T follicular helper cell (primary cell): ENCODE measurements around the gene PBX3.
"Not testable (repeated sequence)": the region's sequence is repeated elsewhere in the genome, so short reads cannot be mapped to it uniquely, and the experiment has no call there.

Experiments used
- DNase-seq: peaks from one replicate; pipeline ENCODE4 v3.0.0-alpha.2; 2020; ENCODE audit warnings: low read depth

Gene PBX3

GRCh38 chr9:125778538-125779219, 31.5 kb downstream of the PBX3 start:
- not testable (repeated sequence) for DNase-seq

GRCh38 chr9:125779220-125779565, 32.0 kb downstream of the PBX3 start:
- DNase-seq: not testable (repeated sequence)

GRCh38 chr9:125782718-125783117, 35.5 kb downstream of the PBX3 start:
- DNase-seq: no peak

GRCh38 chr9:125784286-125785049, 37.3 kb downstream of the PBX3 start:
- no peak for DNase-seq

- no peak for DNase-seq
Measured at GRCh38 chr9:125785248-125785751, 38.1 kb downstream of the PBX3 start.

GRCh38 chr9:125787715-125788114, 40.5 kb downstream of the PBX3 start:
- DNase-seq: no peak

- no peak for DNase-seq
Measured at GRCh38 chr9:125789196-125789595, 42.0 kb downstream of the PBX3 start.

GRCh38 chr9:125794708-125795107, 47.5 kb downstream of the PBX3 start:
- DNase-seq: no peak

- DNase-seq: no peak
Measured at GRCh38 chr9:125795970-125796596, 48.9 kb downstream of the PBX3 start.

GRCh38 chr9:125797930-125798329, 50.8 kb downstream of the PBX3 start:
- DNase-seq: no peak

GRCh38 chr9:125803526-125803925, 56.4 kb downstream of the PBX3 start:
- no peak for DNase-seq

- DNase-seq: no peak
Measured at GRCh38 chr9:125805057-125805456, 57.9 kb downstream of the PBX3 start.

GRCh38 chr9:125805586-125805985, 58.4 kb downstream of the PBX3 start:
- no peak for DNase-seq

- no peak for DNase-seq
Measured at GRCh38 chr9:125807079-125807478, 59.9 kb downstream of the PBX3 start.

GRCh38 chr9:125810161-125810560, 63.0 kb downstream of the PBX3 start:
- DNase-seq: no peak

- DNase-seq: no peak
Measured at GRCh38 chr9:125811002-125811401, 63.8 kb downstream of the PBX3 start.

GRCh38 chr9:125812403-125812802, 65.2 kb downstream of the PBX3 start:
- no peak for DNase-seq

GRCh38 chr9:125815568-125815967, 68.4 kb downstream of the PBX3 start:
- no peak for DNase-seq

- no peak for DNase-seq
Measured at GRCh38 chr9:125816321-125816720, 69.1 kb downstream of the PBX3 start.

GRCh38 chr9:125820100-125820804, 73.1 kb downstream of the PBX3 start:
- no peak for DNase-seq

GRCh38 chr9:125821078-125821477, 73.9 kb downstream of the PBX3 start:
- no peak for DNase-seq

GRCh38 chr9:125822160-125822559, 75.0 kb downstream of the PBX3 start:
- no peak for DNase-seq
